NCI-H1105 (cell line): Measurements from ENCODE around the gene LLCFC1.
"Not testable (repeated sequence)": the region's sequence is repeated elsewhere in the genome, so short reads cannot be mapped to it uniquely, and the experiment has no call there.

ENCODE experiments used
- DNase-seq: peaks from one replicate; lab custom pipeline; 2025; lab: John Stamatoyannopoulos, UW

The LLCFC1 gene

DNA sequence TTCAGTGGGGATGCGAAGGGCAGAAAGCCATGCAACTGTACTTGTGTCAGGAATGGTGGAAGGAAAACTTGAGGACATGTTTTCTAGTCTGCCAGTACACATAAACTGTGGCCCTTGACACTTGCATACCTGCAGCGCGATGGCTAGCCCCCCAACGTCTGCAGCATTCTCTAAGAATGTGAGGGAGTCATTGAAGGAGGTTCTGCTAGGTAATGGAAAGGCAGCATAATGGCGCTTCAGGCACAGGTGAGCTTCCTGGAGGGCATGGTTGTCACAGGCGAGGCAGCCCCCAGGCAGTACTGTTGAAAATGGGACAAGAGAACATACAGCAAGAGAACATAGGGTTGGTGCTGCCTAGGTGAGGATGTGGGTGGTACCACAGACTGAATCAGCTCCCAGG is 3.5 kb downstream of the LLCFC1 start:
- DNase-seq, result no peak

DNA sequence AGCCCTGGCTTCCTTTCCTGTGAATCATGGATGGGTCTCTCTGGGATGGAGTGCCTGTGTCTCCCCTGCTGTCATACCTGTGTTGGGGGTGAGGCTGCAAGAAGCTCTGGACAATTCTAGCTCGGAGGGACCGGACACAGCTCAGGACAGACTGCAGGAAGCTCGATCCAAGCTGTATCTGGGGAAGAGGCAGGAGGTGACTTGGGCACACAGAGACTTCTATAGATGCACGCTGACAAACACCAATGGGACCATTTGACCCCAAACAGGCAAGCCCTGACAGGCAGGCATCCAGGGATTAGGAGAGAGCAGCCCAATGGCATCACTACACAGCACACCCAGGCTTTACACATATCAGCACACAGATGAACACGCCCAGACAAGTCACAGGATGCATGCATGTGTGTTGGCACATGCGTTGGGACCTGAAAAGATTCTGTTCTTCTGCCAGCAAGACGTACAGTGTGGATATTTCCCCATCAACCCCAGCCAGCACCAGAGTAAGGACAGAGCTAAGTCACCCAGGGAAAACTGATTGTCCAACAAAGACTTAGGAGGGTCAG is 4.5 kb downstream of the LLCFC1 start:
- no peak for DNase-seq

DNA sequence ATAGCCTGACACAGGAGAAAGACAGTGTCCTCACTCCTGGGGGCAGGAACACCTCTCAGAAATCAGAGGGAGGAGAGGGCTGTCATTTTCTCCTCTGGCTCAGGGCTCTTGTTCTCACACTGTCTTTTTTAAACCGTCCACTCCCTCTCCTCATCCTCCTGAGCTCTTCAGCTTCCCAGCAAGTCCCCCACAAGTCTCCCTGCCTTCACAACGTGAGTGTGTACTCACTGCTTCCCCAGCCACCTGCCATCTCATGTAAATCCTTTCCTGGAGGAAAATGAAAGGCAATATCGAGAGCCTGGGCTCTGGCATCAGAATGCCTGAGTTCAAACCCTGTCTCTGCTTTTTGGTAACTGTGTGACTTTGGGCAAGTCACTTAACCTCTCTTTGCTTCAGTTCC is 5.7 kb downstream of the LLCFC1 start:
- DNase-seq, result no peak

DNA sequence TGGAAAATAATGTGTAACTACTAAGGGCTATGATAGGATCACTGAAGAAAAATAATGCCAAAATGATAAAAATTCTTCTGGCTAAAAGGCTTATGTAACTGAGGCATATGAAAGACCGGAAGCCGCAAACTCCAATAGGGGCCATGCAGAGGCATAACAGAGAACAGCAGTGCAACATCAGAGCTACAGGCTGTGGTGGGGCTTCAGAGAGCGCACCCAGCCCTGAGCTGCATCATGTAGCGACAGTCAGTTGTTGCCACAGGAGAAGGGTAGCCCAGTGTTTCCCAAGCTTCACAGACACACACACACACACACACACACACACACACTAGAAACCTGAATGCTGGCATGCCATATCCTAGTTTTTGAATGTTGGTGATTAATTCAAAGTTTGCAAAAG is 9.3 kb downstream of the LLCFC1 start:
- no peak for DNase-seq

DNA sequence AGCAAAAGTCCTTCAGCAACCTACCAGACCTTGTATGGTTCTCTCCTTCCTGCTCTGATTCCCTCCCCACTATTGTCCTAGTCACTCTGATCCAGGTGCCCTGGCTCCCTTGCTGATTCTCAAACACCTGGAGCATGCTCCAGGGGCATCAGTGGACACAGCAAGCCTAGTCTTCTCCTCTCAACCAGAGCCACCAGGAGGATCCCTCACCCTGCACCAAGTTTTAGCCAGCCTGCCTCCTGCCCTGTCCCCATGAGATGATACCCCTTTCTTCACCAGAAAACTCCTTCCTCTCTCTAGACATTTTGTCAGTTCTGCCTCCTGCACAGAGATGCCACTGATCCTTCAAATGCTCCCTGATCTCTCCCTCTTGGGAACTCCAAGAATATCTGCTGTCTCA is 11.0 kb downstream of the LLCFC1 start:
- DNase-seq, result no peak

DNA sequence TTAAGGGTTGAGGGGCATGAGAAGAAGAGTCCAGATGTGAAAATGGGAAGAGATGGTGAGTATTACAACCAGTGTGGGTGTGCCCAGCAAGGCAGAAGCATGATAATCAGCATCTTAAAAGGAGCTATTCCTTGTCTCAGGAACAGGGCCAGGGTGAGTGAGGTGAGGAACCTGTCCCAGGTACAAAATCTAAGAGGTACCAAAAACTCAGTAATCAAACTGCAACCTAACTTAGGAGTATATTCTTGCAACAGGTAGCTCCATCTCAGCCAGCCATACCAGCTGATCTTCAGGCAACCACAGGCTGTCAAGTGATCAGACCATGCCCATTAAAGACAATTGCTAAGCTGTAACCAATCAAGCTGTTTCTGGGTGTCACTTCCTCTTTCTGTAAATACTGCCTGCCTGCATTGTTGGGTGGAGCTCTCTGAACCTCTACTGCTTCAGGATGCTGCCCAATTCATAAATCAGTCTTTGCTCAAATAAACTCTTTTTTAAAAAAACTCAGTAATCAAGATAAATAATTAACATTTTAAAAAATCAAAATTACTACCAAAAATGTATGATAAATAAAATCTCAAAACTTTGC is 15.5 kb downstream of the LLCFC1 start:
- no peak for DNase-seq

DNA sequence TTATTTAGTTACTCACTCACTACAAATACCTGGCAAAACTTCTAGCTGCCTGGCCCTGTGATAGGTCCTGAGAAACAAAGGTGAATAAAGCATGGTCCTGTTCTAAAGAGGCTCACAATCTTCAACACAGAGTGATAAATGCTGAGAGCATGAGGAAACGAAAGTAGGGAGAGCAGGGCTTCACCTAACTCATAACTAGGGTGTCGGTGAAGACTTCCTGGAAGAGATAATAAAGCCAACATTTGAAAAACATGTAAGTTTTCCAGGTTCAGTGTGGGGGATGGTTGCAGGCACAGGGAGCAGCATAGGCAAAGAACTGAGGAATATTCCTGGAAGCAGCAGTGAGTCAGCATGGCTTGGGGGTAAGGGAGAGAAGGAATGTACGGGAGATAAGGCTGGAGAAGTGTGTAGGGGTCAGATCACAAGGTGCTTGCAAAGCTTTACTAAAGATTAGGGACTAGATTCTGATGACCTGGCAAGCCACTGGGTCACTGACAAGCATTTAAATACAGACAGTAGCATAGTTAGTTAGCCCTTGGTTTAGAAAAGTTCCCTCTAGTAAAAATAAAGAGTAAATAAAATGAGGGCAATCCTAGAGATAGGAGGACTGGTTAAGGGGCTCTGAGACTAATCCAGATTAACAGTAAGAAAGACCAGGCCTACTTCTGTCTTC is 17.8 kb downstream of the LLCFC1 start:
- no peak for DNase-seq

DNA sequence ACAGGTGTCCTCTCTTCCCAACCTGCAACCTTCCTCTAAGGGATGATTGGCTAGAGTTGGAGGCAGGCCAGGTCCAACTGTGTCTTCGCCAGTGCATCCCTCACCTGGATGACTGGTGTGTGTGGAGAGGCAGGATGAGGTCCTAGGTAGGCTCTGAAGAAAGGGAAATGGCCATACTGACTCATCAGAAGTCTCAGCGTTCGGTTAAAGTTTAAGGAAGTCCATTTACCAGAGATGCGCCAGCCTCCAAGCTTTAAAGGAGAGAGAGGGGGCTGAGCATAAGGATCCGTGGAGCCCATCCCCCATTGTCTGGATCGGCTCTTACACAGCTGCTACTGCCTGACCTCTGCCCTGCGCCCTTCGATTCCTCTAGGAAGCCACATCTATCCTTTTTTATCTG is 18.4 kb downstream of the LLCFC1 start:
- no peak for DNase-seq

DNA sequence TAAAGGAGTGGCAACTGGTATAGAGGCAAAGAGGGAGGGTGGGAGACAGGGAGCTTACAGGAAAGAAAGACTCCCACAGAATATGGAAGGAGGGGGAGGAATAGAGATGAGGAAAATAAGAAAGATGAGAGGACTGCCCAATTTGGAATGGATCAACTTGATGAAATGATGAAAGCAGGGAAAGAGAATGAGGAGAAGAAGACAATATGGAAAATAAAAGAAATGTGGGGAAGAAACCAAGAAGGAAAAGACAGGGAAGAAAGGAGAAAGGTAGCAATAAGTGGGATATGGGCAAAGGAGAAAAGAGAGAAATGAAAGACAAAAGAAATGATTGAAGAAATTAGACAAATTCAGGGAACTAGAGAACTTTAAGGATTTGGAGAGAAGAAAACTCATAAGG is 19.9 kb downstream of the LLCFC1 start:
- no peak for DNase-seq

DNA sequence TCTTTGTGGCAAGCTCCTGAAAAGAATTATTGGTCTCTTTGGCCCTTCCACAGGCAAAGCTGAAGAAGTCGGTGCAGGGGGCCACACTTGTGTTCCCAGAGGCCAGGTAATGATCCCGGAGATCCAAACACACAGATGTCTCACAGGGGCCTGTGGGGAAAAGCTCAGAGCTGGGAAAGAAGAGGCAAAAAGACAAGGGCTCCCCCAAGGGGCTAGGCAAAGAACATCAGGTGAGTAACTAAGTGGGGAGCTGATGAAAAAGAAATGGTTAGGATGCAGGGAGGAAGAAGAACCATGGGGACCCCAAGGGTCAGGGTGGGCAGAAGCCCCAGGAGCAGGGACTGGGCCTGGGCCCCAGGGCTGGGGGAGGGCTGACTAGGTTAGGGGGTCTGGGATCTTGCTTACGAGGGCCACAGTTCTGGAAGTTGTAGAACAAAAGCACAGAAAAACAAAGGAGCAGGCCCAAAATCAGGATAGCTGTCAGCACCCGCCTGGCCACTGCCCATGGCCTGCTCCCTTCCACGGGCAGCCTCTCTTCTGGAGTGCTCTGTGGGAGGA is 21.8 kb downstream of the LLCFC1 start:
- DNase-seq, result no peak

DNA sequence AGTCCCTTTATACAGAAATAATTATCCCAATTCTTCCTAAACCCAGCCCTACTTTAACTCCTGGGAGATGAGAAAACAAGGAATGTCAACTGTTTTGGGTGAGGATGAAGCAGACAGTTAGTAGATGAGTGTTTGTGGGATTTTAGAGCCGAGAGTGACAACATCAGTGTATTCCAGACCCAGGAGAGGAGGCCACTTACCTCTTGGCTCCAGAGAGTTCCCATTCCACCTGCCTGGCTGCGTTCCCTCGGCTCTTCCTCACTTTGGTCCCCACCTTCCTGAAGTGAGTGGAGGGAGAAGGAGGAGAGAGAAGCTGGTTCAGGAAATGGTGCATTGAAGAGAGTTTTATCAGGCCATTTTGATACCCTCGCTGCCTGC is 22.3 kb downstream of the LLCFC1 start:
- no peak for DNase-seq

DNA sequence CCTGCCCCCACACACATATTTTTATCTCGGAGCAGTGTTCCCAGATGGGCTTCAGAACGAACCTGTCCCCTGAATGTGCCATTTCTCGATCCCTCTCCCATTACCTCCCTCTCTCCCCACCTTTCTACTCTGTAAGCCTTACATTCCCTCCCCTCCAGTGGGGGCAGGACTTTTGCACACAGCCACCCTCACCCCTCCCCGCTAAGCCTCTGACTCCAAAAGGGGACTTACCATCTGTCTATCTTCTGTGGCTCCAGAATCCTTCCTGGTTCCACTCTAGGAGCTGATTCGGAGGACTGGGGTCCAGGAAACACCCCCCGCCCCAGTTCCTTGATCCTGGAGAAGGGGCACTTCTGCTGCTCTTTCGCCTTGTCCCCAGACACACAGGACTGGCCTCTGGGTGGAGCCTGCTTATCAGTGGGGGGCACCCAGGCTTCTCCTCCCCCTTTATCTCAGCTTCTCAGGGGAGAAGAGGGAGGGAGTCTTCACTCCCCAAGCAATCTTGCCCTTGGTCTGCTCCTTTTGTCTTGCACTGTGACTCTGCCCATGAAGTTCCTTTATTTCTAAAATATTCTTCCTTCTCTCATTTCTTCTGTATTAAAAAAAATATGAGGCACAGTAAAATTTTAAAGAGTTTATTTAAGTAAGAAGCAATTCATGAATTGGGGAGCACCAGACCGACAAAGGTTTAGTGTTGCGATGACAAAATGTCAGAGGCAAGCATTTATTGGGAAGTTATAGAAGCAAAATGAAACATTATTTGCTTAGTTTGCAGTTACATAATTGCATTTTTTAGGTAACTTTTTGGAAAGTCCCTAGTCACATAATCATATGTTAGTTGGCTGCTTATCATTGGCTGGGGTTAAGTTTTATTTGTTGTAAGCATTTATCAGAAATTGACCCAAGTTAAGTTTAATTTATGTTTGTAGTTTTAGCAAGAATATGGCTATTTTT is 23.0 kb downstream of the LLCFC1 start, which contains the start of gene KEL:
Gene KEL, minus strand, starts transcription at position 391 of the 954 bp plus-strand sequence. Its CDS starts 157 bp downstream, at position 234.
- DNase-seq, result no peak

DNA sequence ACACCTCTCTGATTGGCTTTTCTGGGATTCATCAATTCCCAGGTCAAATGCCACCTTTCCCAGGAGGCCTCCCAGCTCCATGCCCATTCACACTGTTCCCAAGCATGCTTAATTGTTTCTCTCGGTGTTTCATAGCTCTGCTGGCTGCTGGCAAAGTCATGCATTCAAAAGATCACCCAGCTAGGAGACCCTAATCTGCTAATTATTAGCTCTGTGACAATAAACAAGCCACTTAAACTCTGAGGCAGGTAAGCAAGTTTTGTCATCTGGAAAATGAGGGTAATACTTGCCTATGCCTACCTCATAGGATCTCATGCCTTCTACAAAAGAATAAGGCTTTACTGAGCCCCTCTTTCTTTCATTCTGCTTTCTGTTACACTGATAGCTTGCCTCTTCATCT is 23.7 kb downstream of the LLCFC1 start:
- DNase-seq, result no peak

DNA sequence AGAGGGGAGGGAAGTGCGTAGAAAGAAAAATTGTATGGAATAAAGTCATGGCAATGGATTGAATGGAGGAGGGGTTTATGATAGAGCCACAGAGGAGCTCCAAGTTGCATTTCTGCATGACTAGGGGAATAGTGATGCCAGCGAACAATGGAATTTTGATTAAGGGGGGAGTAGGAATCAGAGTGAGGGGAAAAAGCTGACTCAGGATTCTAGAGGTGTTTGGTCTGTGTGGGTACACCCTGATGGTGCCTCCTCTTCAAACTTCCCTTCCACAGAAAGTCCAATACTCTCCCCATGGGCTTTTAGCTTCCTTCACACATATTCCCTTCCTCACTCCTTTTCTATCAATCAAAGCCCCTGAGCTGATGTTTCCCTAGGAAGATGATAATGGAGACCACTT is 24.7 kb downstream of the LLCFC1 start:
- no peak for DNase-seq

DNA sequence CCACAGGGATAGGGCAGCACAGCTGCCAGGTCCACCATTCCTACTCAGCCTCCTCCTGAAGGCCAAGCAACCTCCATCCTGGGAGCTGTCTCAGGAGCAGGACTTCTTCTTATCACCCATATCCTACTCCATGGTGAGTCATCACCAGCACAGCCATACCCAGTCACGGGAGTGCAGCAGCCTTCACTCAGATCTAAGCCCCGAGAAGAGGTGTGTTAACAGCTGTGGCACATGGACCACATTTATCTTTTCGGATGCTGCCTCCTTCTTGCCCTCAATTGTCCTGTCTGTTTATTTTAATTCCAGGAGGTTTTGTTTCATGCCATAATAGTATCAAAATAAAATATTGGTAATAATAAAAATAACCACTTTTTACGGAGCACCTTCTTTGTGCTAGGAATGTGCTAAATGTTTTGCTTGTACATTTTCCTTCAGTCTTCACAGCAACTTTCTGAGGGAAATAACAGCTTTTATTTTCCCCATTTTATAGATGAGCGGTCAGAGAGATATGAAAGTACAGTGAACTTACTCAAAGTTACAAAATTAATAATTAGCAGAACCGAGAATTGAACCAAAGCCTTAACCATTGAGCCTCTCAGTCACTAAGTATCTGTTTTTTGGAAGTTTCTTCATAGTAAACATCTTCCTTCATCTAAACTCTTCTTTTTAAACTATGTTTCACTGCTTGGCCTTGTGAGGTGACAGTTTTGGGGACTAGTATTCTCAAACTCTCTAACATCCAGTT is 25.4 kb downstream of the LLCFC1 start:
- no peak for DNase-seq

DNA sequence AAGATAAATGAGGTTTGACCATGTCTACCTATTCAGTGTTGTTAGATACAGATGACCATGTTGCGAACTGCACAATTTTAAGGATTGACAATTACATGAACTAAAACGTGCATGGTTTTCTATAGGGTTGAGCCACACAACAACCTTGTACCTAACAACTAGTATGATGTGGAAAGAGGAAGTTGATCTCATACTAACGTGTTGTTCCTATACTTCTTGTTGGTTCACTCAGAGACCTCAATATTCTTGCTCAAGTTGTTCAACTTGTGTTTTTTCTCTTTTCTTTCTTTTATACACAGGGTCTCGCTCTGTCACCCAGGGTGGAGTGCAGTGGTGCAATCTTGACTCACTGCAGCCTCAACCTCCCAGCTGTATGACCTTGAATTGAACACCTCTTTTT is 28.9 kb downstream of the LLCFC1 start:
- no peak for DNase-seq

DNA sequence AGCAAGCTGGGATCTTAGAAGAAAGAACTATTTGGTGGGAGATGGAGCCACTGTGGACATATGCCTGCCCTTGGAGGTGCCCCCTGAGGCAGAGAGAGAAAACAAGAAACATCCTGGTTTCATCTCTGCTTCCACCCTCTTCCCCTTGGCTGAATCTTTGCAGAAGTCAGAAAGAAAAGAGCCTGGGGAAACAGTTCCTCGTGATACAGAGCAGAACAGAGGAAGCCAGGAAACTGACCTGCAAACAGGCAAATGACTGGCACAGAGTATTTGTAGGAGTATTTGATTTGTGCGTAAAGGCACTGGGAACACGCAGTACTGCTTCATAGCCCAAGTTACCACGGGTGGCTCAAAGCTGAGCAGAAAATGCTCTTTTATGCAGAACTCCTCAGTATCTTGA is 29.9 kb downstream of the LLCFC1 start:
- DNase-seq, result no peak

DNA sequence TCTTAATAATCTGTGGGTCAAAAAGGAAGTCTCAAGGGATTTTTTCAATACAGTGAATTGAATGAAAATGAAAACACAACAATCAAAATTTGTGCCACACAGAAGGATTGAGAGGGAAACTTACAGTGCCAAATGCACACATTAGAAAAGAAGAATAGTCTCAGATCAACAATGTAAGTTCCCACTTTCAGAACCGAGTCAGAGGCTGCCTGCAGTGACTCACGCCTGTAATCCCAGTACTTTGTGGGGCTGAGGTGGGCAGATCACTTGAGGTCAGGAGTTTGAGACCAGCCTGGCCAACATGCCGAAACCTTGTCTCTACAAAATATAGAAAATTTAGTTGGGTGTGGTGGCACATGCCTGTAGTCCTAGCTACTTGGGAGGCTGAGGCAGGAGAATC is 35.3 kb downstream of the LLCFC1 start:
- no peak for DNase-seq

DNA sequence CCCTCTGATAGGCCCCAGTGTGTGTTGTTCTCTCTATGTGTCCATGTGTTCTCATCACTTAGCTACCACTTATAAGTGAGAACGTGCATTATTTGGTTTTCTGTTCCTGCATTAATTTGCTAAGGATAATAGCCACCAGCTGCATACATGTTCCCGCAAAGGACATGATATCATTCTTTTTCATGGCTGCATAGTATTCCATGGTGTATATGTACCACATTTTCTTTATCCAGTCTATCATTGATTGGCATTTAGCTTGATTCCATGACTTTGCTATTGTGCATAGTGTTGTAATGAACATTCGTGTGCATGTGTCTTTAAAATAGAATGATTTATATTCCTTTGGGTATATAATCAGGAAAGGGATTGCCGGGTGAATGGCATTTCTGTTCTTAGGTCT is 39.1 kb downstream of the LLCFC1 start:
- DNase-seq, result not testable (repeated sequence)

DNA sequence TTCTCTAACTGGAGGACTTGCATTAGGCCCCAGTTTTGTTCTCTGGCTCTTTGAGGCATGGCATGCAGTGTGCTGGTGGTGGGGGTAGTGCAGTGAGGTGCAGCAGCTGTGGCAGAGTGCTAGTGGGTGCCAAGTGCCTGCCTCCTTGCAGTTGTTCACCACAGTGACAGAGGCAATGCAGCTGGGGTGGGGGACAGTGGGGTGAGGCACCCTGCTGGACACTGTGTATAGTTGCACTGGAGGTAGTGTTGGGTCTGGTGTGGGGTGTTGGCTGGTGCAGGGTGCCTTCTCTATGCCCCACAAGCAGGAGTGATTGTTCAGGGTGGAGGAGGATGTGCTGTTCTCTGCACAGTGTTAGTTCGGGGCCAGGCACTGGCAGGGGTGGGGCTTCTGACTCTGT is 44.5 kb downstream of the LLCFC1 start:
- DNase-seq, result no peak

DNA sequence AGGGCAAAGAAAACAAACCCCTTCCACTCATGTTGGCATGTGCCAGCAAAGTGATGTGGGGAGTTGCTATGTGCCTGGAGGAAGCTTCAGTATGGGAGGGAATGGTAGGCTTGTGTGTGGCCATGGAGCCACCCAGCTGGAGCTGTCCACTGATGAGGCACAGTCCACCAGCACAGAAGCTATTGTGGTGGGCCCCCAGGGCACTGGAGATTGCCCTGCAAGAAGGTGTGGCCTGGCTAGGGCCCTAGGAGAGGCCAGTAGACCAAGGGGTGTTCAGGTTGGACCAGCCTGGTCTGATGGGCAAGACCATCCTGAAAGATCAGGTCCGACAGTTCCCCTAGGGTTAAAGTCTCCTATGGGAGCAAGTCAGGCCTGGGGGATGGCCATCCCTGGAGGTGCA is 45.0 kb downstream of the LLCFC1 start:
- no peak for DNase-seq
